ENCODE measurements around the gene GABRD. TPM values are rescaled to one million over a fixed set of nuclear protein-coding genes. Genes with fewer than 3 reads are reported as not detected.

GABRD gene
- total RNA-seq, 1 experiment from 2014 or later = 1.7 TPM

- ATAC-seq (no peak), DNase-seq (ENCODE audit: low spot score) (no peak)
- ChIA-PET CTCF (interaction anchor here (0.8 to 1.9 kb wide), 3 partner anchors 19 to 55 kb away, joined by 3 to 5 read pairs (median 3); no protein-coding TSS in a partner anchor), POLR2A (no interaction called here)
- no peak overlapping the region for H3K4me3 Mint-ChIP-seq
- no peak overlapping the region for H3K27ac Mint-ChIP-seq
- no peaks in the 10 kb centered on the region for H3K36me3 Mint-ChIP-seq
- H3K9me3 Mint-ChIP-seq = no peaks in the 10 kb centered on the region
- H3K4me1 Mint-ChIP-seq = no peaks in the 10 kb centered on the region
- TF ChIP-seq PRDM15 (CRISPR knock-in tag; IDR thresholded peaks at IDR 0.05) (no peak), AR (CRISPR knock-in tag; IDR thresholded peaks at IDR 0.05) (no peak), HMGA2 (CRISPR knock-in tag; IDR thresholded peaks at IDR 0.05) (no peak), ZNF532 (CRISPR knock-in tag; IDR thresholded peaks at IDR 0.05; ENCODE audit: borderline replicate concordance) (no peak), GABPB1 (CRISPR knock-in tag; IDR thresholded peaks at IDR 0.05) (no peak), ATF6 (CRISPR knock-in tag; IDR thresholded peaks at IDR 0.05) (no peak), HMGXB4 (CRISPR knock-in tag; IDR thresholded peaks at IDR 0.05) (no peak), ZNF396 (CRISPR knock-in tag; IDR thresholded peaks at IDR 0.05; ENCODE audit: borderline replicate concordance) (no peak), ZNF121 (CRISPR knock-in tag; IDR thresholded peaks at IDR 0.05) (no peak), ZNF423 (CRISPR knock-in tag; IDR thresholded peaks at IDR 0.05) (no peak)
- no peaks in the 10 kb centered on the region for H3K27me3 Mint-ChIP-seq (ENCODE audit: low read depth)
Observed at GRCh38 chr1:1990222-1990621, 28.9 kb upstream of the GABRD start.
